OCI-LY3 (cell line): ENCODE results near the gene SEPHS1.

ENCODE experiments used
- H2AFZ ChIP-seq: fragments of 200-600, 300-600 bp; shearing (Covaris generic); 2 replicates; pipeline ENCODE4 v1.6.0; 2014; ENCODE audit warnings: antibody characterized with exemption, low read depth, low read length
- H3K27ac ChIP-seq: fragments of 200-600, 300-600 bp; sonication (generic); 2 replicates; pipeline ENCODE4 v1.5.1; 2014; ENCODE audit warnings: mild to moderate bottlenecking, low read length, moderate library complexity, mixed read lengths
- H3K27me3 ChIP-seq: fragments of 200-600, 300-600 bp; sonication (generic); 2 replicates; pipeline ENCODE4 v1.6.1; 2014; ENCODE audit warnings: low read depth, low read length, mixed read lengths
- H3K36me3 ChIP-seq: fragments of 200-600, 300-600 bp; sonication (generic); replicated peaks from 2 replicates; pipeline ENCODE3; 2014; ENCODE audit warnings: low read depth, low read length, mixed read lengths
- H3K4me1 ChIP-seq: fragments of 300-600, 200-600 bp; sonication (generic); 2 replicates; pipeline ENCODE4 v1.6.1; 2014; ENCODE audit warnings: low read length, mixed read lengths
- H3K4me2 ChIP-seq: fragments of 200-600, 300-600 bp; sonication (generic); 2 replicates; pipeline ENCODE4 v1.6.1; 2014; ENCODE audit warnings: low read length, mixed read lengths
- H3K4me3 ChIP-seq: fragments of 300-600, 200-600 bp; sonication (generic); 2 replicates; pipeline ENCODE4 v1.5.1; 2014; ENCODE audit warnings: antibody characterized with exemption, mild to moderate bottlenecking, low read length, moderate library complexity
- H3K79me2 ChIP-seq: fragments of 300-600, 200-600 bp; shearing (Covaris generic); 2 replicates; pipeline ENCODE4 v1.6.1; 2014; ENCODE audit warnings: mild to moderate bottlenecking, low read length, mixed read lengths
- H3K9ac ChIP-seq: fragments of 300-600, 200-600 bp; shearing (Covaris generic); 2 replicates; pipeline ENCODE4 v1.6.0; 2014; ENCODE audit warnings: mild to moderate bottlenecking, low read length, moderate library complexity
- H3K9me3 ChIP-seq: fragments of 200-600, 300-600 bp; shearing (Covaris generic); 2 replicates; pipeline ENCODE4 v1.6.1; 2014; ENCODE audit warnings: low read length, mixed read lengths; ENCODE audit not compliant: insufficient read depth
- H4K20me1 ChIP-seq: fragments of 200-600, 300-600 bp; sonication (generic); 2 replicates; pipeline ENCODE4 v1.6.1; 2016; ENCODE audit warnings: low read length, mixed read lengths; ENCODE audit not compliant: insufficient read depth
- CTCF ChIP-seq: fragments of 200-600, 300-600 bp; sonication (generic); IDR thresholded peaks from 2 replicates; pipeline ENCODE4 v1.5.1; 2014; ENCODE audit warnings: antibody characterized with exemption, low read length, low read depth
- EZH2phosphoT487 ChIP-seq: fragments of 200-600 bp; shearing (Covaris generic); IDR thresholded peaks from 2 replicates; pipeline ENCODE4 v1.6.1; 2018; ENCODE audit warnings: antibody characterized with exemption, mixed run types, low read depth

Gene SEPHS1

GRCh38 chr10:13272164-13272571, 75.9 kb downstream of the SEPHS1 start:
- Histone ChIP-seq H3K4me2 (peak overlapping the region; percentile 82), H3K4me3 (peak overlapping the region; percentile 58), H2AFZ (peak overlapping the region; percentile 95), H3K9ac (peak overlapping the region; percentile 64), H3K4me1 (peaks cover 39% of the 10 kb centered on the region), H3K9me3 (no peaks in the 10 kb centered on the region), H4K20me1 (no peaks in the 10 kb centered on the region), H3K79me2 (no peaks in the 10 kb centered on the region), H3K36me3 (no peaks in the 10 kb centered on the region), H3K27me3 (no peaks in the 10 kb centered on the region), H3K27ac (peak overlapping the region; percentile 41)
- TF ChIP-seq CTCF (no peak), EZH2phosphoT487 (no peak)

- no peaks in the 10 kb centered on the region for H4K20me1 ChIP-seq
- no peaks in the 10 kb centered on the region for H3K36me3 ChIP-seq
- TF ChIP-seq EZH2phosphoT487 (no peak), CTCF (peak; percentile 68)
- peak overlapping the region; percentile 41 for H3K27ac ChIP-seq
- peak overlapping the region; percentile 64 for H3K9ac ChIP-seq
- H3K79me2 ChIP-seq = no peaks in the 10 kb centered on the region
- no peaks in the 10 kb centered on the region for H3K9me3 ChIP-seq
- no peaks in the 10 kb centered on the region for H3K27me3 ChIP-seq
- H3K4me2 ChIP-seq = peak overlapping the region; percentile 82
- peak overlapping the region; percentile 58 for H3K4me3 ChIP-seq
- H2AFZ ChIP-seq = peak overlapping the region; percentile 95
- peaks cover 39% of the 10 kb centered on the region for H3K4me1 ChIP-seq
Measured at GRCh38 chr10:13271552-13272163, 76.4 kb downstream of the SEPHS1 start.

GRCh38 chr10:13270877-13271551, 77.1 kb downstream of the SEPHS1 start:
- Histone ChIP-seq H3K27ac (peak overlapping the region; percentile 41; the same call in 1 of the 2 replicates), H3K9me3 (no peaks in the 10 kb centered on the region), H3K36me3 (no peaks in the 10 kb centered on the region), H3K9ac (peak overlapping the region; percentile 64; the same call in 1 of the 2 replicates), H3K79me2 (no peaks in the 10 kb centered on the region), H3K4me3 (peak overlapping the region; percentile 58), H3K4me2 (peak overlapping the region; percentile 82), H3K27me3 (no peaks in the 10 kb centered on the region), H3K4me1 (peaks cover 39% of the 10 kb centered on the region), H2AFZ (peak overlapping the region; percentile 95), H4K20me1 (no peaks in the 10 kb centered on the region)
- no peak for TF ChIP-seq CTCF
- no peak for TF ChIP-seq EZH2phosphoT487

GRCh38 chr10:13268841-13269240, 79.3 kb downstream of the SEPHS1 start:
- Histone ChIP-seq H3K4me2 (peak overlapping the region; percentile 11), H3K27me3 (no peaks in the 10 kb centered on the region), H2AFZ (no peak overlapping the region), H3K36me3 (no peaks in the 10 kb centered on the region), H3K9ac (no peak overlapping the region), H3K4me1 (peaks cover 39% of the 10 kb centered on the region), H4K20me1 (no peaks in the 10 kb centered on the region), H3K4me3 (no peak overlapping the region; the same call in 1 of the 2 replicates), H3K79me2 (no peaks in the 10 kb centered on the region), H3K9me3 (no peaks in the 10 kb centered on the region), H3K27ac (peak overlapping the region; percentile 70)
- no peak for TF ChIP-seq CTCF
- no peak for TF ChIP-seq EZH2phosphoT487
